Measurements from ENCODE around the gene KIF15. TPM values are rescaled to one million over a fixed set of nuclear protein-coding genes. Genes with fewer than 3 reads are reported as not detected.

The KIF15 gene, protein sequence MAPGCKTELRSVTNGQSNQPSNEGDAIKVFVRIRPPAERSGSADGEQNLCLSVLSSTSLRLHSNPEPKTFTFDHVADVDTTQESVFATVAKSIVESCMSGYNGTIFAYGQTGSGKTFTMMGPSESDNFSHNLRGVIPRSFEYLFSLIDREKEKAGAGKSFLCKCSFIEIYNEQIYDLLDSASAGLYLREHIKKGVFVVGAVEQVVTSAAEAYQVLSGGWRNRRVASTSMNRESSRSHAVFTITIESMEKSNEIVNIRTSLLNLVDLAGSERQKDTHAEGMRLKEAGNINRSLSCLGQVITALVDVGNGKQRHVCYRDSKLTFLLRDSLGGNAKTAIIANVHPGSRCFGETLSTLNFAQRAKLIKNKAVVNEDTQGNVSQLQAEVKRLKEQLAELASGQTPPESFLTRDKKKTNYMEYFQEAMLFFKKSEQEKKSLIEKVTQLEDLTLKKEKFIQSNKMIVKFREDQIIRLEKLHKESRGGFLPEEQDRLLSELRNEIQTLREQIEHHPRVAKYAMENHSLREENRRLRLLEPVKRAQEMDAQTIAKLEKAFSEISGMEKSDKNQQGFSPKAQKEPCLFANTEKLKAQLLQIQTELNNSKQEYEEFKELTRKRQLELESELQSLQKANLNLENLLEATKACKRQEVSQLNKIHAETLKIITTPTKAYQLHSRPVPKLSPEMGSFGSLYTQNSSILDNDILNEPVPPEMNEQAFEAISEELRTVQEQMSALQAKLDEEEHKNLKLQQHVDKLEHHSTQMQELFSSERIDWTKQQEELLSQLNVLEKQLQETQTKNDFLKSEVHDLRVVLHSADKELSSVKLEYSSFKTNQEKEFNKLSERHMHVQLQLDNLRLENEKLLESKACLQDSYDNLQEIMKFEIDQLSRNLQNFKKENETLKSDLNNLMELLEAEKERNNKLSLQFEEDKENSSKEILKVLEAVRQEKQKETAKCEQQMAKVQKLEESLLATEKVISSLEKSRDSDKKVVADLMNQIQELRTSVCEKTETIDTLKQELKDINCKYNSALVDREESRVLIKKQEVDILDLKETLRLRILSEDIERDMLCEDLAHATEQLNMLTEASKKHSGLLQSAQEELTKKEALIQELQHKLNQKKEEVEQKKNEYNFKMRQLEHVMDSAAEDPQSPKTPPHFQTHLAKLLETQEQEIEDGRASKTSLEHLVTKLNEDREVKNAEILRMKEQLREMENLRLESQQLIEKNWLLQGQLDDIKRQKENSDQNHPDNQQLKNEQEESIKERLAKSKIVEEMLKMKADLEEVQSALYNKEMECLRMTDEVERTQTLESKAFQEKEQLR (N-terminal part only)
- 1.3 TPM for total RNA-seq (2013)
- polyA plus RNA-seq (under 1 TPM in 2 of 3 donors, not detected in 1; 0.15 to 0.16 TPM), polyA minus RNA-seq (0.28 and 0.64 TPM in 2 replicates), total RNA-seq (1.1 to 13.9 (median 2.5) reads per million in 11 experiments)

DNA sequence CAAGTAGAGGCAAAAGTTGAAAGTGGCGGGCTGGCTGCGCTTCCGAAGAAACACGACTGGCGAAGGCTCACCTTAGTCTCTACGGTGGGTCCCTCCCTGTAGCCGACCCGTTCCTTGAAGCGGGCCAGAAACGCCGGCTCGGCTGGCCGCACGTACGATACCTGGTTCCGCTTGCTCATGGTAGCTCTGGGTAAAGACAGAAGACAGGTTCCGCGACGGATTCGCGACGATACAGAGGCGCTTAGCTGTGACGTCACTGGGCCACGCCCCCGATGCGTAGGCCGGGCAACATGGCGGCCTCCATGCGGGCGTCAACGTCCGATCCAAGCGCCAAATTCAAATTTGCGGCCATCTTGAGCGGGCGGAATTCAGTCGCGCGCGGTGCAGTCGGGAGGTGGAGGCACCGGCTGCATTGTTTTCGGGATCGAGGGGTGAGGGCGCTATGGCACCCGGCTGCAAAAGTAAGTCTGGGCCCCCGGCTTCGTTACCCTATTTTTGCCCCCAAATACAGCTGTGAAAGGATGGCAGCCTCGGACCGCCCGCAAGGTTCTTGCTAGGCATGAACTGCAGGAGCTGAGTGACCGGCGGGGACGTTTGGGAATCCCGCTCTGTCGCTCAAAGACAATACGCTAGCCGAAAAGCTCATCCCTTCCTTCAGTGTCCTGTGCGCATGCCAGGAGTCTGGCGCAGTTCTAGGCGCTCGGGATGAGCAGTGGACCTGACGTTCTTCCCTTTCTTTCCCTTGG lies at the start of gene KIF15, which contains the start of gene KIAA1143:
Gene KIF15, plus strand, starts transcription at position 371 of the 746 bp plus-strand sequence. Its CDS starts 72 bp downstream, at position 443.
Gene KIAA1143, minus strand, starts transcription at position 196 of the 746 bp plus-strand sequence. Its CDS starts 17 bp downstream, at position 179.
- H3K9me3 ChIP-seq (replicated peaks in 1 of 2; ENCODE audit: control insufficient read depth in 1 of 2, insufficient read depth in 1 of 2, low read length in 2 of 2), result peaks cover 29 to 49% of the 10 kb centered on the region in 2 donors
- intact Hi-C loops (cut with micrococcal nuclease), result loop anchor here (1.0 to 10.0 kb wide), 3 partner anchors 324 to 427 kb away; partner anchors contain the start of gene TCAIM (in 2 of the 2)
- H3K27ac Mint-ChIP-seq, result peak within 1 kb of the TSS; percentile 90 to 97 (median 94)
- peak; percentile 94 to 97 (median 96) for DNase-seq
- WGBS (ENCODE audit: insufficient coverage), result under 1% methylated on average over 64 of the region's 64 CpGs
- no peaks in the 10 kb centered on the region for H3K27me3 ChIP-seq (ENCODE audit: control insufficient read depth in 2 of 2, insufficient read depth in 2 of 2, low read length in 2 of 2)
- peaks cover 5 to 36% of the 10 kb centered on the region in 2 donors for H3K36me3 ChIP-seq (replicated peaks in 1 of 2; ENCODE audit: control insufficient read depth in 1 of 2, insufficient read depth in 2 of 2, low read length in 2 of 2)
- peak within 1 kb of the TSS; percentile 79 to 97 for H3K27ac ChIP-seq (ENCODE audit: low read depth in 1 of 2, low read length in 2 of 2)
- H3K79me2 ChIP-seq (ENCODE audit: insufficient read depth, low read length), result peaks cover 64% of the 10 kb centered on the region
- H3K4me2 ChIP-seq (replicated peaks; ENCODE audit: extremely low read depth, low read length, poor library complexity, severe bottlenecking), result peak within 1 kb of the TSS; percentile 100
- H3K4me3 Mint-ChIP-seq, result peak within 1 kb of the TSS; percentile 88 to 94
- peaks cover 0 to 1% (median 0%) of the 10 kb centered on the region in 3 donors for H3K27me3 Mint-ChIP-seq (ENCODE audit: low read depth in 3 of 3)
- TF ChIP-seq, protein P1, sequence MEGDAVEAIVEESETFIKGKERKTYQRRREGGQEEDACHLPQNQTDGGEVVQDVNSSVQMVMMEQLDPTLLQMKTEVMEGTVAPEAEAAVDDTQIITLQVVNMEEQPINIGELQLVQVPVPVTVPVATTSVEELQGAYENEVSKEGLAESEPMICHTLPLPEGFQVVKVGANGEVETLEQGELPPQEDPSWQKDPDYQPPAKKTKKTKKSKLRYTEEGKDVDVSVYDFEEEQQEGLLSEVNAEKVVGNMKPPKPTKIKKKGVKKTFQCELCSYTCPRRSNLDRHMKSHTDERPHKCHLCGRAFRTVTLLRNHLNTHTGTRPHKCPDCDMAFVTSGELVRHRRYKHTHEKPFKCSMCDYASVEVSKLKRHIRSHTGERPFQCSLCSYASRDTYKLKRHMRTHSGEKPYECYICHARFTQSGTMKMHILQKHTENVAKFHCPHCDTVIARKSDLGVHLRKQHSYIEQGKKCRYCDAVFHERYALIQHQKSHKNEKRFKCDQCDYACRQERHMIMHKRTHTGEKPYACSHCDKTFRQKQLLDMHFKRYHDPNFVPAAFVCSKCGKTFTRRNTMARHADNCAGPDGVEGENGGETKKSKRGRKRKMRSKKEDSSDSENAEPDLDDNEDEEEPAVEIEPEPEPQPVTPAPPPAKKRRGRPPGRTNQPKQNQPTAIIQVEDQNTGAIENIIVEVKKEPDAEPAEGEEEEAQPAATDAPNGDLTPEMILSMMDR (IDR thresholded peaks at IDR 0.05), result no peak
- H3K36me3 Mint-ChIP-seq, result peaks cover 32 to 45% of the 10 kb centered on the region in 2 donors
- H3K4me1 ChIP-seq (ENCODE audit: control insufficient read depth in 1 of 2, insufficient read depth in 2 of 2, low read length in 2 of 2), result peaks cover 14 to 19% of the 10 kb centered on the region in 2 donors
- no peaks in the 10 kb centered on the region for H4K20me1 ChIP-seq (ENCODE audit: insufficient read depth, low read length)
- H3K9ac ChIP-seq (ENCODE audit: insufficient read depth, low read length, poor library complexity, severe bottlenecking), result peak within 1 kb of the TSS; percentile 88
- peak within 1 kb of the TSS; percentile 90 to 97 (median 91) for H3K4me3 ChIP-seq (replicated peaks in 1 of 3; ENCODE audit: low read depth in 2 of 3, low read length in 3 of 3)
- peaks cover 15% of the 10 kb centered on the region for H3K4me1 Mint-ChIP-seq
- H3K9me3 Mint-ChIP-seq, result peaks cover 28 to 68% (median 47%) of the 10 kb centered on the region in 7 donors
- H2AFZ ChIP-seq (ENCODE audit: insufficient read depth, low read depth, low read length, poor library complexity, severe bottlenecking), result peak within 1 kb of the TSS; percentile 93
